ENCODE measurements around the gene IGFLR1.

The IGFLR1 gene

DNA sequence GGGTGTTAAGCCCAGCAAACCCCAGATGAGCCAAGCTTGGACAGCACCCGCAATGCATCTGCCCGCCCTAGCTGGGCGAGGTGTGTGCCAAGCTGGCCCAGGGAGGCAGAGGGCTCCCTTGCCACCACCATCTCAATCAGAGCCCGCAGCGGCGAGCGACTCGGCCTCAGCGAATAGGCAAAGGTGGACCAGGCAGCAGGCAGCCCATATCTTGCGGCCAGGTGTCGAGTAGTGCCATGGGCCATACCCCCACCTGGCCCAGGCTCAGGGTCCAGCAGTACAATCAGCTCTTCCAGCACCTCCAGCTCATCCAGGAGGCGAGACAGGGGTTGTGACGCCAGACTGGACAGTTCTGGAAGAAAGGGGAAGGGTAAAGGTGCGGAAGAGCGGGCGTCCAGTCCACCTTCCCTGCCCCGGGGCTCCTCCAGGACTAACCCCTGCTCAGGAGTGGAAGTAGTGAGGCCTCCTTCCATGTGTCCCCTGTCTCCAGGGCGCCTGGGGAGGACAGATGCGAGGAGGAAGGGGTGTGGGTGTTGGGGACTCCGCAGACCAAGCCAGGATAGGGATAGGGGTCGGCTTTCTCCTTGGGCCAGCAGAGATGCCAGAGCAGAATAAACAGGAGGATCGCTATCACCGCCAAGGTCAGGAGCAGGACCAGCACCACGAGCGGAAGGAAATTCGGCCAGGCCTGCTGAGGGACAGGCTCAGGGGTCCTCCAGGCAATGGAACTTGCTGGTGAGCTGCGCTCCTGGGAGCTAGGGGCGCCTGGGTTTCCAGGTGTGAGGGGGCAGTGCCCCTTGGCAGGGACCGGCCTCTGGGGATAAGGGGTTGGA is 2.8 kb downstream of the IGFLR1 start:
- TF ChIP-seq CTCF (IDR thresholded peaks at IDR 0.05; ENCODE audit: insufficient read depth, missing control alignments), result no peak
- FAIRE-seq, result no peak
- peak; percentile 17 for DNase-seq (ENCODE audit: insufficient read length, low spot score)

- FAIRE-seq (no peak), DNase-seq (ENCODE audit: insufficient read length, low spot score) (no peak)
- TF ChIP-seq CTCF (IDR thresholded peaks at IDR 0.05; ENCODE audit: insufficient read depth, missing control alignments), result no peak
Observed at GRCh38 chr19:35738887-35739229, 3.4 kb downstream of the IGFLR1 start.

GRCh38 chr19:35738021-35738886 is 4.0 kb downstream of the IGFLR1 start:
- no peak for TF ChIP-seq CTCF (IDR thresholded peaks at IDR 0.05; ENCODE audit: insufficient read depth, missing control alignments)
- no peak for FAIRE-seq
- peak; percentile 11 for DNase-seq (ENCODE audit: insufficient read length, low spot score)

DNA sequence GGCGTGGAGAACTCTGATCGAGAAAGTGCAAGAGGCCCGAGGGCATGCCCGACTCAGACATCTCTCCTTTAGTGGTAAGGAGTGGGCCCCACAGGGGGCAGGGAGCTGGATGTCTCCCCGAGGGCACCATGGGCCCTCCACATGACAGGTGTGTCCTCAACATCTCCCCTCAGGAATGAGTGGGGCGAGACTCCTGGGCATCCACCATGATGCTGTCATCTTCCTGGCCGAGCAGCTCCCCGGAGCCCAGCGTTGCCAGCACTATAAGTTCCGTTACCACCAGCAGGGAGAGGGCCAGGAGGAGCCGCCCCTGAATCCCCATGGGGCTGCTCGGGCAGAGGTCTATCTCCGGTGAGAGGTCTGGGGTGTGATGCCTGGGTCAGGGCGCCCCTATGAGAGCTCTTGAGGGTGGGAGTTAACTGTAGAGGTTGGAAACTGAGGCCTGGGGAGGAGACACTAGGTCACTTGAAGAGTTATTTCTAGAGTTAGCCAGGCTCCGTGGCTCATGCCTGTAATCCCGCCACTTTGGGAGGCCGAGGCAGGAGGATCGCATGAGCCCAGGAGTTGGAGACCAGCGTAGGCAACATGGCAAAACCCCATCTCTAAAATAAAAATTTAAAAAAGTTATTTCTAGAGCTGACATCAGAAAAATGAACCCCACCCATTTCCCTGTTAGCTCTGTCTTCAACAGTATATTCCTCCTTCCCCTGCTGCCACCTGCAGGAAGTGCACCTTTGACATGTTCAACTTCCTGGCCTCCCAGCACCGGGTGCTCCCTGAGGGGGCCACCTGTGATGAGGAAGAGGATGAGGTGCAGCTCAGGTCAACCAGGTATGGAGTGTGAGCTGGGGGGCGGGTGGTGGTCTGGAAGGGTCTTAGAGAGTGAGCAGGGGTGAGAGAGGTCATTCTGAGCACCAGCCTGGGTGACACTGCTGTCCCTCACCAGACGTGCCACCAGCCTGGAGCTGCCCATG is 5.1 kb downstream of the IGFLR1 start:
- FAIRE-seq (no peak), DNase-seq (ENCODE audit: insufficient read length, low spot score) (peak; percentile 28)
- no peak for TF ChIP-seq CTCF (IDR thresholded peaks at IDR 0.05; ENCODE audit: insufficient read depth, missing control alignments)

GRCh38 chr19:35734889-35735288 is 7.4 kb downstream of the IGFLR1 start:
- TF ChIP-seq CTCF (IDR thresholded peaks at IDR 0.05; ENCODE audit: insufficient read depth, missing control alignments), result no peak
- no peak for DNase-seq (ENCODE audit: insufficient read length, low spot score)
- FAIRE-seq, result no peak

DNA sequence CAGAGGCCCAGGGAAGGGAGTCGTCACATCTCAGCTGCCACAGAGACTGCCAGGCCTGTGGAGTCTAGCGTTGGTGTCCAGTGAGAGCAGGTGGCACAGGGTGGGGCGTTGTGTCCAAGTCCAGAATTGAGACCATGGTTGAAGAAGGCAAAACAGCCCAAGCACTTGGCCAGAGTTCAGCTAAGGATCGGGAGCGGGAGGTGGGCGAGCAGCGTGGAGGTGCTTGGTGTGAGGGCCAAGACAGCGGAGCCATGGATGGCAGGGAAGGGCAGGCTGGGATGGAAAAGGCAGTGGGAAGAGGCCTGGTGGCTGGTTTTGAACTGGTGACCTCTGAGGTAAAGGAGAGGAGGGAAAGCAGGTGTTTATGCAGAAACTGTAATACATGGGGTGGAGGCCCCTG is 8.0 kb downstream of the IGFLR1 start:
- TF ChIP-seq CTCF (IDR thresholded peaks at IDR 0.05; ENCODE audit: insufficient read depth, missing control alignments), result no peak
- no peak for DNase-seq (ENCODE audit: insufficient read length, low spot score)
- FAIRE-seq, result no peak
